ENCODE data around the gene SFTPA2. TPM values are rescaled to one million over a fixed set of nuclear protein-coding genes. Genes with fewer than 3 reads are reported as not detected.

The SFTPA2 gene
- total and polyA plus RNA-seq, 10 of the 15 experiments (the other 5 are each of a cell fraction or from before 2014, with no cell fraction given) = 0.03 to 4.2 TPM; not detected in 8

- H3K27me3 ChIP-seq (replicated peaks in 1 of 2; ENCODE audit: control insufficient read depth in 2 of 2, insufficient read depth in 2 of 2, low read length in 1 of 2) = no peaks in the 10 kb centered on the region; a peak in 1 of 4 replicates
- H3K4me3 ChIP-seq = no peak overlapping the region
- ATAC-seq (no peak), DNase-seq (ENCODE audit: low read depth, low spot score) (no peak), FAIRE-seq (no peak)
- POLR2A ChIA-PET = no interaction called here
- TF ChIP-seq PML (IDR thresholded peaks at IDR 0.05; ENCODE audit: low read length) = no peak
- TF ChIP-seq ATF7 (IDR thresholded peaks at IDR 0.05; ENCODE audit: low read depth) = no peak
- no peak for TF ChIP-seq BACH1 (IDR thresholded peaks at IDR 0.05; ENCODE audit: borderline replicate concordance)
- TF ChIP-seq SKIL (IDR thresholded peaks at IDR 0.05; ENCODE audit: low read depth, poor library complexity, severe bottlenecking) = no peak
- TF ChIP-seq CBFB (IDR thresholded peaks at IDR 0.05; ENCODE audit: low read depth) = no peak
- TF ChIP-seq KAT2A (conservative IDR thresholded peaks at IDR 0.05; ENCODE audit: control insufficient read depth, low read depth, low read length) = no peak
- intact Hi-C loops (cut with micrococcal nuclease; ENCODE audit: unreplicated experiment) (no loop called here), in situ Hi-C loops (cut with MboI) (no loop called here)
- no peaks in the 10 kb centered on the region for H3K79me2 ChIP-seq (ENCODE audit: control insufficient read depth, insufficient read depth, low read length)
- CTCF ChIA-PET = no interaction called here
- no peak overlapping the region for H2AFZ ChIP-seq (ENCODE audit: control insufficient read depth, low read depth, low read length)
- H3K36me3 ChIP-seq (ENCODE audit: control insufficient read depth in 2 of 2, insufficient read depth in 2 of 2, low read length in 1 of 2) = no peaks in the 10 kb centered on the region
- no peak overlapping the region for H3K27ac ChIP-seq (ENCODE audit: control insufficient read depth, insufficient read depth)
- H3K9ac ChIP-seq (ENCODE audit: control insufficient read depth, insufficient read depth, low read length) = no peak overlapping the region
- no peaks in the 10 kb centered on the region for H3K4me1 ChIP-seq (ENCODE audit: control insufficient read depth, insufficient read depth, low read length)
- H3K9me3 ChIP-seq (replicated peaks; ENCODE audit: control insufficient read depth, insufficient read depth, low read length) = peaks cover 3% of the 10 kb centered on the region; the same call in 1 of the 3 replicates
- no TSS peak for BruUV-seq (replicated peaks)
- no peaks in the 10 kb centered on the region for H4K20me1 ChIP-seq (ENCODE audit: control insufficient read depth, insufficient read depth)
- SMC1A ChIA-PET (ENCODE audit: uncharacterized antibody, unreplicated experiment) = no interaction called here
- H3K4me2 ChIP-seq (ENCODE audit: control insufficient read depth, insufficient read depth) = no peak overlapping the region
- 0% methylated on average over 1 of the region's 1 CpG for WGBS (ENCODE audit: insufficient coverage, insufficient replicate concordance, low lambda C conversion rate, missing lambda C conversion rate)
- RAD21 ChIA-PET (ENCODE audit: unreplicated experiment) = no interaction called here
Measured at GRCh38 chr10:79593377-79593776, 33.2 kb upstream of the SFTPA2 start.

GRCh38 chr10:79588800-79589199 lies 28.6 kb upstream of the SFTPA2 start:
- Histone ChIP-seq H3K4me2 (ENCODE audit: control insufficient read depth, insufficient read depth) (no peak overlapping the region), H3K27me3 (replicated peaks in 1 of 2; ENCODE audit: control insufficient read depth in 2 of 2, insufficient read depth in 2 of 2, low read length in 1 of 2) (no peaks in the 10 kb centered on the region; a peak in 1 of 4 replicates), H3K9me3 (replicated peaks; ENCODE audit: control insufficient read depth, insufficient read depth, low read length) (no peaks in the 10 kb centered on the region), H3K9ac (ENCODE audit: control insufficient read depth, insufficient read depth, low read length) (no peak overlapping the region), H3K4me3 (no peak overlapping the region), H2AFZ (ENCODE audit: control insufficient read depth, low read depth, low read length) (no peak overlapping the region), H3K36me3 (ENCODE audit: control insufficient read depth in 2 of 2, insufficient read depth in 2 of 2, low read length in 1 of 2) (no peaks in the 10 kb centered on the region), H3K79me2 (ENCODE audit: control insufficient read depth, insufficient read depth, low read length) (no peaks in the 10 kb centered on the region), H4K20me1 (ENCODE audit: control insufficient read depth, insufficient read depth) (no peaks in the 10 kb centered on the region), H3K4me1 (ENCODE audit: control insufficient read depth, insufficient read depth, low read length) (no peaks in the 10 kb centered on the region), H3K27ac (ENCODE audit: control insufficient read depth, insufficient read depth) (no peak overlapping the region)
- SMC1A ChIA-PET (ENCODE audit: uncharacterized antibody, unreplicated experiment) = no interaction called here
- RAD21 ChIA-PET (ENCODE audit: unreplicated experiment) = no interaction called here
- ATAC-seq = no peak
- CTCF ChIA-PET = interaction anchor here (0.6 kb wide), 1 partner anchor 96 kb away, joined by 3 read pairs; no protein-coding TSS in a partner anchor
- in situ Hi-C loops (cut with MboI) (no loop called here), intact Hi-C loops (cut with micrococcal nuclease; ENCODE audit: unreplicated experiment) (no loop called here)
- DNase-seq (ENCODE audit: low read depth, low spot score) = no peak
- POLR2A ChIA-PET = no interaction called here
- no peak for FAIRE-seq
- BruUV-seq (replicated peaks) = no TSS peak
- TF ChIP-seq, protein P1, sequence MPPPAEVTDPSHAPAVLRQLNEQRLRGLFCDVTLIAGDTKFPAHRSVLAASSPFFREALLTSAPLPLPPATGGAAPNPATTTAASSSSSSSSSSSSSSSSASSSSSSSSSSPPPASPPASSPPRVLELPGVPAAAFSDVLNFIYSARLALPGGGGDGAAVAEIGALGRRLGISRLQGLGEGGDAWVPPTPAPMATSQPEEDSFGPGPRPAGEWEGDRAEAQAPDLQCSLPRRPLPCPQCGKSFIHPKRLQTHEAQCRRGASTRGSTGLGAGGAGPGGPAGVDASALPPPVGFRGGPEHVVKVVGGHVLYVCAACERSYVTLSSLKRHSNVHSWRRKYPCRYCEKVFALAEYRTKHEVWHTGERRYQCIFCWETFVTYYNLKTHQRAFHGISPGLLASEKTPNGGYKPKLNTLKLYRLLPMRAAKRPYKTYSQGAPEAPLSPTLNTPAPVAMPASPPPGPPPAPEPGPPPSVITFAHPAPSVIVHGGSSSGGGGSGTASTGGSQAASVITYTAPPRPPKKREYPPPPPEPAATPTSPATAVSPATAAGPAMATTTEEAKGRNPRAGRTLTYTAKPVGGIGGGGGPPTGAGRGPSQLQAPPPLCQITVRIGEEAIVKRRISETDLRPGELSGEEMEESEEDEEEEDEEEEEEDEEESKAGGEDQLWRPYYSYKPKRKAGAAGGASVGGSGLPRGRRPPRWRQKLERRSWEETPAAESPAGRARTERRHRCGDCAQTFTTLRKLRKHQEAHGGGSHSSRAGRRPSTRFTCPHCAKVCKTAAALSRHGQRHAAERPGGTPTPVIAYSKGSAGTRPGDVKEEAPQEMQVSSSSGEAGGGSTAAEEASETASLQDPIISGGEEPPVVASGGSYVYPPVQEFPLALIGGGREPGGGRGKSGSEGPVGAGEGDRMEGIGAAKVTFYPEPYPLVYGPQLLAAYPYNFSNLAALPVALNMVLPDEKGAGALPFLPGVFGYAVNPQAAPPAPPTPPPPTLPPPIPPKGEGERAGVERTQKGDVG (CRISPR knock-in tag; IDR thresholded peaks at IDR 0.05) = no peak
- TF ChIP-seq MEF2B (IDR thresholded peaks at IDR 0.05; ENCODE audit: partially characterized antibody, poor library complexity, severe bottlenecking) (no peak), POLR2AphosphoS5 (IDR thresholded peaks at IDR 0.05; ENCODE audit: low read length) (no peak), RCOR1 (conservative IDR thresholded peaks at IDR 0.05; ENCODE audit: low read depth, low read length) (no peak), RAD21 (IDR thresholded peaks at IDR 0.05; ENCODE audit: insufficient read depth, low read depth, low read length) (no peak), RELA (IDR thresholded peaks at IDR 0.05; ENCODE audit: borderline replicate concordance, partially characterized antibody) (no peak), BRCA1 (IDR thresholded peaks at IDR 0.05; ENCODE audit: low read depth, low read length) (no peak), MYB (IDR thresholded peaks at IDR 0.05; ENCODE audit: borderline replicate concordance, low read depth, low read length) (no peak), ZNF384 (IDR thresholded peaks at IDR 0.05; ENCODE audit: borderline replicate concordance, low read depth, low read length) (no peak)
